MG63 (cell line): Measurements from ENCODE around the gene GSG1L2. TPM values are rescaled to one million over a fixed set of nuclear protein-coding genes. Genes with fewer than 3 reads are reported as not detected.

ENCODE experiments used
- DNase-seq: peaks from one replicate; pipeline ENCODE4 v3.0.0-alpha.2; 2020
- H3K27me3 ChIP-seq: fragments of 250-450 bp; sonication (Bioruptor Pico); 2 replicates; pipeline ENCODE4 v1.5.1; 2020; ENCODE audit warnings: mild to moderate bottlenecking, moderate library complexity
- H3K36me3 ChIP-seq: fragments of 250-450 bp; sonication (Bioruptor Pico); 2 replicates; pipeline ENCODE4 v1.5.1; 2020; ENCODE audit warnings: mild to moderate bottlenecking, moderate library complexity
- H3K4me3 ChIP-seq: fragments of 250-450 bp; sonication (Bioruptor Pico); 2 replicates; pipeline ENCODE4 v1.5.1; 2020; ENCODE audit warnings: mild to moderate bottlenecking, moderate library complexity
- H3K9me3 ChIP-seq: fragments of 250-450 bp; sonication (Bioruptor Pico); 2 replicates; pipeline ENCODE4 v1.5.1; 2020; ENCODE audit warnings: mild to moderate bottlenecking, moderate library complexity
- total RNA-seq: library from RNA; depleted of rRNA; stranded (reverse); fragments of >200 nt; shearing (Covaris generic); gene quantifications from 2 replicates; pipeline ENCODE4 v1.2.3, GENCODE V29; 2014; ENCODE audit warnings: low replicate concordance; rRNA removed

The GSG1L2 gene
- total RNA-seq, 1 experiment from 2014 or later: not detected

GRCh38 chr17:9771465-9771864 is 50.4 kb downstream of the GSG1L2 start:
- no peaks in the 10 kb centered on the region for H3K27me3 ChIP-seq
- no peaks in the 10 kb centered on the region for H3K9me3 ChIP-seq
- DNase-seq: no peak
- no peak overlapping the region for H3K4me3 ChIP-seq
- H3K36me3 ChIP-seq: no peaks in the 10 kb centered on the region

- DNase-seq: no peak
- H3K4me3 ChIP-seq: no peak overlapping the region
- no peaks in the 10 kb centered on the region for H3K9me3 ChIP-seq
Measured at GRCh38 chr17:9769036-9769695, 52.7 kb downstream of the GSG1L2 start.

GRCh38 chr17:9768381-9768934 is 53.4 kb downstream of the GSG1L2 start:
- no peaks in the 10 kb centered on the region for H3K9me3 ChIP-seq
- no peak for DNase-seq
- H3K36me3 ChIP-seq: no peaks in the 10 kb centered on the region
- no peak overlapping the region for H3K4me3 ChIP-seq
- H3K27me3 ChIP-seq: no peaks in the 10 kb centered on the region

More at GRCh38 chr17:9769036-9769695, 52.7 kb downstream of the GSG1L2 start:
- Histone ChIP-seq H3K36me3 (no peaks in the 10 kb centered on the region), H3K27me3 (no peaks in the 10 kb centered on the region)

GRCh38 chr17:9767432-9767991 is 54.4 kb downstream of the GSG1L2 start:
- Histone ChIP-seq H3K36me3 (no peaks in the 10 kb centered on the region), H3K9me3 (no peaks in the 10 kb centered on the region), H3K4me3 (no peak overlapping the region), H3K27me3 (no peaks in the 10 kb centered on the region; the same call in 1 of the 2 replicates)
- DNase-seq: no peak

GRCh38 chr17:9766970-9767369 is 54.9 kb downstream of the GSG1L2 start:
- H3K9me3 ChIP-seq: no peaks in the 10 kb centered on the region
- no peak for DNase-seq
- H3K4me3 ChIP-seq: no peak overlapping the region

GRCh38 chr17:9765322-9765721 is 56.6 kb downstream of the GSG1L2 start:
- Histone ChIP-seq H3K36me3 (no peaks in the 10 kb centered on the region), H3K27me3 (no peaks in the 10 kb centered on the region; the same call in 1 of the 2 replicates), H3K9me3 (no peaks in the 10 kb centered on the region), H3K4me3 (no peak overlapping the region)
- no peak for DNase-seq

More at GRCh38 chr17:9766970-9767369, 54.9 kb downstream of the GSG1L2 start:
- Histone ChIP-seq H3K27me3 (no peaks in the 10 kb centered on the region; the same call in 1 of the 2 replicates), H3K36me3 (no peaks in the 10 kb centered on the region)

GRCh38 chr17:9763643-9764042 is 58.2 kb downstream of the GSG1L2 start:
- no peaks in the 10 kb centered on the region for H3K9me3 ChIP-seq
- H3K36me3 ChIP-seq: no peaks in the 10 kb centered on the region
- peaks cover 5% of the 10 kb centered on the region; the same call in 1 of the 2 replicates for H3K27me3 ChIP-seq
- DNase-seq: no peak
- H3K4me3 ChIP-seq: no peak overlapping the region

- Histone ChIP-seq H3K27me3 (peaks cover 7% of the 10 kb centered on the region; the same call in 1 of the 2 replicates), H3K9me3 (no peaks in the 10 kb centered on the region), H3K36me3 (no peaks in the 10 kb centered on the region), H3K4me3 (no peak overlapping the region)
- DNase-seq: no peak
Measured at GRCh38 chr17:9760266-9760665, 61.6 kb downstream of the GSG1L2 start.

- Histone ChIP-seq H3K9me3 (no peaks in the 10 kb centered on the region; the same call in none of the 2 replicates), H3K27me3 (peaks cover 39% of the 10 kb centered on the region), H3K36me3 (no peaks in the 10 kb centered on the region), H3K4me3 (no peak overlapping the region)
- DNase-seq: no peak
Measured at GRCh38 chr17:9755083-9755482, 66.8 kb downstream of the GSG1L2 start.

Other genes starting within 250 kb of the GSG1L2 start
- gene STX8, start 246.3 kb downstream of the GSG1L2 start, total RNA-seq: 35.4 and 103 TPM in 2 replicates
- not detected in 2 replicates for gene CFAP52, start 245.4 kb downstream of the GSG1L2 start, total RNA-seq
- 2.7 TPM in 2 replicates for gene USP43, start 176.6 kb downstream of the GSG1L2 start, total RNA-seq
- not detected in 2 replicates for gene DHRS7C, start 30.5 kb downstream of the GSG1L2 start, total RNA-seq
- 0.03 TPM in 1 of 2 replicates, not detected in the other for gene GLP2R, start 3.8 kb upstream of the GSG1L2 start, total RNA-seq
- not detected in 2 replicates for gene RCVRN, start 83.2 kb upstream of the GSG1L2 start, total RNA-seq